HepG2 (cell line): ENCODE results near the gene NAPSA. TPM values are rescaled to one million over a fixed set of nuclear protein-coding genes. Genes with fewer than 3 reads are reported as not detected.

Source experiments
- ATAC-seq: fragments of 200-7000 bp; cut with Tn5 transposase; 3 replicates; pipeline ENCODE4 v1.9.1; 2020; ENCODE audit warnings: mild to moderate bottlenecking, moderate library complexity
- BruUV-seq: library from RNA; stranded (reverse); fragments of 400-500 nt; replicated peaks from 2 replicates; lab custom pipeline; 2021; lab: Mats Ljungman, UMichigan
- CTCF ChIA-PET: fragments of 300-600 bp; formaldehyde crosslinking; extraction: SDS; loops from one replicate; lab custom pipeline; 2021; ENCODE audit warnings: low total read pairs, inconsistent platforms, low intra/inter-chr PET ratio; lab: Yijun Ruan, JAX
- POLR2A ChIA-PET: fragments of 350-600 bp; sonication (Branson Sonifier 250); formaldehyde crosslinking; loops from one replicate; lab custom pipeline; 2020; ENCODE audit warnings: antibody characterized with exemption, inconsistent platforms; lab: Yijun Ruan, JAX
- DNase-seq: peaks from one replicate; pipeline ENCODE4 v3.0.0-alpha.2; 2015; ENCODE audit warnings: low spot score
- FAIRE-seq: peaks from 3 replicates; lab custom pipeline; 2011; peaks lifted over from hg19 to GRCh38; lab: Jason Lieb, UNC
- H2AFZ ChIP-seq: one replicate; pipeline ENCODE4 v1.6.1; 2011; ENCODE audit warnings: low read length, inconsistent platforms
- H3K27ac ChIP-seq: fragments of 300-600 bp; 3 replicates; pipeline ENCODE4 v1.8.0; 2011; ENCODE audit warnings: mixed run types, mild to moderate bottlenecking, mixed read lengths, low read length, inconsistent platforms; ENCODE audit not compliant: insufficient read depth; ENCODE audit errors: extremely low read length
- H3K27me3 ChIP-seq, 2 experiments: fragments of 200-600 bp in 1 of 2; 2 replicates in 1 of 2; 3 replicates in 1 of 2; pipeline versions ENCODE4 v1.6.0 to v1.8.0; 2011; ENCODE audit warnings: low read length in 2 of 2, mild to moderate bottlenecking in 2 of 2, moderate library complexity in 2 of 2, inconsistent platforms in 1 of 2; ENCODE audit not compliant: insufficient read depth in 2 of 2, control insufficient read depth in 1 of 2
- H3K36me3 ChIP-seq, 2 experiments: fragments of 200-600 bp in 1 of 2; replicated peaks in 1 of 2; 2 replicates in 1 of 2; 3 replicates in 1 of 2; pipeline versions ENCODE4 v1.5.1 to v1.8.0; 2011; ENCODE audit warnings: low read length in 2 of 2, inconsistent platforms in 1 of 2; ENCODE audit not compliant: insufficient read depth in 2 of 2, control insufficient read depth in 1 of 2
- H3K4me1 ChIP-seq: 2 replicates; pipeline ENCODE4 v1.5.1; 2012; ENCODE audit warnings: low read length, inconsistent platforms; ENCODE audit not compliant: insufficient read depth
- H3K4me2 ChIP-seq: 2 replicates; pipeline ENCODE4 v1.6.0; 2011; ENCODE audit warnings: low read depth, low read length, inconsistent platforms
- H3K4me3 ChIP-seq, 3 experiments: fragments of 200-600 bp in 1 of 3; sonication (generic), shearing (Covaris generic) in 1 of 3; replicated peaks in 1 of 3; 2 replicates each; pipeline ENCODE4 v1.5.1; 2011 to 2016; ENCODE audit warnings: low read length in 3 of 3, inconsistent platforms in 2 of 3, low read depth in 2 of 3, mild to moderate bottlenecking in 2 of 3, control low read depth in 1 of 3, mixed read lengths in 1 of 3; ENCODE audit not compliant: insufficient read depth in 1 of 3
- H3K79me2 ChIP-seq: one replicate; pipeline ENCODE4 v1.6.1; 2011; ENCODE audit warnings: low read length, inconsistent platforms; ENCODE audit not compliant: insufficient read depth
- H3K9ac ChIP-seq: 2 replicates; pipeline ENCODE4 v1.6.0; 2011; ENCODE audit warnings: mild to moderate bottlenecking, low read depth, low read length, inconsistent platforms; ENCODE audit not compliant: insufficient read depth
- H3K9me3 ChIP-seq: 2 replicates; pipeline ENCODE4 v1.5.1; 2012; ENCODE audit warnings: mild to moderate bottlenecking, low read length
- H4K20me1 ChIP-seq: 2 replicates; pipeline ENCODE4 v1.6.0; 2011; ENCODE audit warnings: inconsistent platforms, mild to moderate bottlenecking, low read length, moderate library complexity; ENCODE audit not compliant: insufficient read depth
- ATF4 ChIP-seq, 2 experiments: fragments of 450-650 bp in 1 of 2; sonication (generic) in 1 of 2; formaldehyde crosslinking; IDR thresholded peaks; 2 replicates each; pipeline versions ENCODE4 v1.5.0 to v1.8.0; 2020 to 2022; ENCODE audit warnings: mild to moderate bottlenecking in 1 of 2, missing genetic modification reagents in 1 of 2
- BCLAF1 ChIP-seq: fragments of 450-650 bp; IDR thresholded peaks from 2 replicates; pipeline ENCODE4 v1.6.1; 2017; ENCODE audit warnings: mild to moderate bottlenecking
- BORCS8-MEF2B ChIP-seq: sonication (generic); formaldehyde crosslinking; IDR thresholded peaks from 2 replicates; pipeline ENCODE4 v1.8.0; 2022; ENCODE audit warnings: mild to moderate bottlenecking, missing genetic modification reagents
- CBFB ChIP-seq: sonication (generic); formaldehyde crosslinking; IDR thresholded peaks from 2 replicates; pipeline ENCODE4 v1.4.0; 2020; ENCODE audit warnings: missing genetic modification reagents
- FOSL2 ChIP-seq: sonication (generic); formaldehyde crosslinking; IDR thresholded peaks from 2 replicates; pipeline ENCODE4 v1.4.0; 2020; ENCODE audit warnings: missing genetic modification reagents
- GABPB1 ChIP-seq: IDR thresholded peaks from 2 replicates; pipeline ENCODE4 v1.6.1; 2016; ENCODE audit warnings: mild to moderate bottlenecking, missing genetic modification reagents, moderate library complexity, missing compliant biosample characterization
- MAFG ChIP-seq: sonication (generic); formaldehyde crosslinking; IDR thresholded peaks from 2 replicates; pipeline ENCODE4 v1.5.1; 2020; ENCODE audit warnings: mild to moderate bottlenecking, missing genetic modification reagents
- NCOA5 ChIP-seq: sonication (generic); formaldehyde crosslinking; IDR thresholded peaks from 2 replicates; pipeline ENCODE4 v1.4.0; 2020; ENCODE audit warnings: missing genetic modification reagents
- NFIB ChIP-seq: sonication (generic); formaldehyde crosslinking; IDR thresholded peaks from 2 replicates; pipeline ENCODE4 v1.9.0; 2021; ENCODE audit warnings: missing genetic modification reagents, mild to moderate bottlenecking, borderline replicate concordance
- RFX3 ChIP-seq: IDR thresholded peaks from 2 replicates; pipeline ENCODE4 v1.6.1; 2016; ENCODE audit warnings: missing biosample characterization, missing genetic modification reagents
- SMC3 ChIP-seq: IDR thresholded peaks from 2 replicates; pipeline ENCODE4 v1.6.1; 2011; ENCODE audit warnings: low read length, improper control_type of control experiment
- SOX5 ChIP-seq: IDR thresholded peaks from 2 replicates; pipeline ENCODE4 v1.6.1; 2016; ENCODE audit warnings: borderline replicate concordance
- TEAD3 ChIP-seq: optimal IDR thresholded peaks from 2 replicates; pipeline ENCODE3; 2016; ENCODE audit warnings: borderline replicate concordance
- THAP7 ChIP-seq: sonication (generic); formaldehyde crosslinking; IDR thresholded peaks from 2 replicates; pipeline ENCODE4 v1.8.1; 2023; ENCODE audit warnings: mild to moderate bottlenecking, missing genetic modification reagents
- ZFY ChIP-seq: sonication (generic); formaldehyde crosslinking; IDR thresholded peaks from 2 replicates; pipeline ENCODE4 v1.4.0; 2020; ENCODE audit warnings: missing genetic modification reagents
- ZKSCAN5 ChIP-seq: sonication (generic); formaldehyde crosslinking; IDR thresholded peaks from 2 replicates; pipeline ENCODE4 v1.5.1; 2020; ENCODE audit warnings: mild to moderate bottlenecking, missing genetic modification reagents
- ZNF274 ChIP-seq: sonication (generic); formaldehyde crosslinking; IDR thresholded peaks from 2 replicates; pipeline ENCODE4 v1.5.1; 2020; ENCODE audit warnings: mild to moderate bottlenecking, missing genetic modification reagents
- ZNF431 ChIP-seq: sonication (generic); formaldehyde crosslinking; IDR thresholded peaks from 2 replicates; pipeline ENCODE4 v1.9.0; 2022; ENCODE audit warnings: missing genetic modification reagents, low read depth, mild to moderate bottlenecking, borderline replicate concordance
- ZNF496 ChIP-seq: sonication (generic); formaldehyde crosslinking; IDR thresholded peaks from 2 replicates; pipeline ENCODE4 v1.8.1; 2023; ENCODE audit warnings: mild to moderate bottlenecking, moderate library complexity, missing genetic modification reagents; ENCODE audit not compliant: insufficient replicate concordance
- WGBS: methylation state at CpG from one replicate; pipeline ENCODE4 v1.1.6; 2017; ENCODE audit warnings: low lambda C conversion rate; 5-methylcytosine and 5-hydroxymethylcytosine counted together
- in situ Hi-C: cut with HindIII; loops from 2 replicates; pipeline ENCODE4 v1.10.0; 2017; ENCODE audit warnings: low pct_unique_long_range_greater_than_20kb; ENCODE audit not compliant: extremely low pct_ligation_motif_present
- intact Hi-C: fragments of 100-400 bp; cut with micrococcal nuclease; formaldehyde crosslinking; loops from one replicate; pipeline ENCODE4 v1.10.0; 2022; ENCODE audit not compliant: unreplicated experiment
- polyA plus RNA-seq, 8 experiments: library from polyadenylated mRNA; depleted of rRNA in 3 of 8; stranded (reverse) in 7 of 8; unstranded in 1 of 8; fragments of >200 nt; fragmentation: Illumina TruSeq in 4 of 8; extraction: Trizol in 4 of 8; gene quantifications; 2 replicates each; pipeline versions ENCODE4 v1.2.1 to v1.2.3, GENCODE V29; 2011 to 2016; ENCODE audit warnings: low read depth in 4 of 8, missing spikeins in 1 of 8, mixed read lengths in 1 of 8; ENCODE audit not compliant: insufficient read depth in 1 of 8
- total RNA-seq, 5 experiments: library from RNA; depleted of rRNA; stranded (reverse); fragments of >200 nt; fragmentation: Illumina TruSeq; extraction: Trizol; gene quantifications; 2 replicates each; pipeline ENCODE4 v1.2.3, GENCODE V29; 2016; ENCODE audit warnings: low read depth in 1 of 5

NAPSA gene
- total and polyA plus RNA-seq, 2 of the 13 experiments (the other 11 are each of a cell fraction or from before 2014, with no cell fraction given): not detected

GRCh38 chr19:50383852-50384684, 18.6 kb upstream of the NAPSA start, which contains the start of gene POLD1:
POLD1 (plus strand) TSS chr19:50384347; CDS start chr19:50398852, 14,505 bp downstream.
- no peaks in the 10 kb centered on the region for H3K27me3 ChIP-seq
- peaks cover 22% of the 10 kb centered on the region for H3K4me1 ChIP-seq
- no peaks in the 10 kb centered on the region for H3K9me3 ChIP-seq
- FAIRE-seq (peak; percentile 76), ATAC-seq (peak; percentile 87), DNase-seq (peak; percentile 93)
- in situ Hi-C loops (no loop called here), intact Hi-C loops (no loop called here)
- peak within 1 kb of the TSS; percentile 77 for H3K9ac ChIP-seq
- H3K4me2 ChIP-seq: peak within 1 kb of the TSS; percentile 97
- 2% methylated on average over 54 of the region's 78 CpGs for WGBS
- peak within 1 kb of the TSS; percentile 70 to 78 (median 72) for H3K4me3 ChIP-seq
- no peaks in the 10 kb centered on the region for H4K20me1 ChIP-seq
- no TSS peak for BruUV-seq
- peak within 1 kb of the TSS; percentile 87 for H3K27ac ChIP-seq
- H3K79me2 ChIP-seq: peaks cover 29% of the 10 kb centered on the region
- CTCF ChIA-PET: no interaction called here
- POLR2A ChIA-PET: interaction anchor here (0.5 to 1.7 kb wide), 11 partner anchors 8 to 421 kb away, joined by 3 to 12 read pairs (median 4); partner anchors contain the start of genes JOSD2, KCNC3 and NR1H2
- H2AFZ ChIP-seq: no peak within 1 kb of the TSS
- H3K36me3 ChIP-seq: peaks cover 13 to 28% of the 10 kb centered on the region in 2 experiments
- no peak for TF ChIP-seq MAFG (CRISPR knock-in tag)
- TF ChIP-seq FOSL2 (CRISPR knock-in tag): 0 out of 2 replicates have a peak, but pooled peaks have one; percentile 7
- TF ChIP-seq NFIB (CRISPR knock-in tag): no peak
- peak; percentile 21 for TF ChIP-seq TEAD3 (CRISPR knock-in tag)
- TF ChIP-seq ZNF496 (CRISPR knock-in tag): no peak
- TF ChIP-seq ZNF431 (CRISPR knock-in tag): no peak
- 0 out of 4 replicates have a peak, but pooled peaks of 1 of the 2 experiments have one; percentile 10 for TF ChIP-seq ATF4 (CRISPR knock-in tag; IDR thresholded peaks at IDR 0.05)
- TF ChIP-seq ZNF274 (CRISPR knock-in tag): peak; percentile 86
- peak; percentile 76 for TF ChIP-seq ZFY (CRISPR knock-in tag)
- TF ChIP-seq CBFB (CRISPR knock-in tag): peak; percentile 61; the same call in 1 of the 2 replicates
- no peak for TF ChIP-seq ZKSCAN5 (CRISPR knock-in tag)
- TF ChIP-seq BCLAF1: no peak
- no peak; the same call in 1 of the 2 replicates for TF ChIP-seq SMC3
- no peak; the same call in 1 of the 2 replicates for TF ChIP-seq THAP7 (CRISPR knock-in tag)
- peak; percentile 75 for TF ChIP-seq GABPB1 (CRISPR knock-in tag)
- no peak; the same call in 1 of the 2 replicates for TF ChIP-seq BORCS8-MEF2B (CRISPR knock-in tag)
- TF ChIP-seq RFX3 (CRISPR knock-in tag): no peak
- no peak; the same call in 1 of the 2 replicates for TF ChIP-seq SOX5
- no peak for TF ChIP-seq NCOA5
